Measurements from ENCODE around the gene BBS10.

Gene BBS10

DNA sequence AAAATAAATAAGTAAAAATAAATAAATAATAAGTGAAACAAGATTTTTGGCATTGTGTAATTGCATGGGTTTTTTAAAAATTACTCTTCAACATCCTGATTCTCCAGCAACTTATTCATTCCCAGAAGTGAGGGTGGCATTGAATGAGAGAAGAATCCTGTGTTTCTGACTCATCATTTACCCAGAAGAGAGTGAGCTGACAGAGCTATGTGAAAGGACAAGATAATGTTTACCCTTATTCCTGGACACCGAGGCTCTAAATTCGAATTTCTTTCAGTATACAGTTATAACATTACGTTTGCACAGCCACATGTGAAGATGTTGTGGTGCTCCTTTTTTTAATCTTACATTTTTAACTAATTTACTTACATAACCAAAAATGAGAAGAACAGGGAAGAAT, 36.4 kb downstream of the BBS10 start:
- no peak overlapping the region for H3K4me3 ChIP-seq (ENCODE audit: low read length in 2 of 2)
- H3K27me3 ChIP-seq (ENCODE audit: control insufficient read depth in 2 of 2, insufficient read depth in 2 of 2, low read length in 2 of 2), result peaks cover 3 to 5% of the 10 kb centered on the region in 2 donors
- H3K9ac ChIP-seq (ENCODE audit: low read depth in 1 of 2, low read length in 2 of 2), result no peak overlapping the region
- no peaks in the 10 kb centered on the region for H3K4me1 ChIP-seq (ENCODE audit: control insufficient read depth in 2 of 2, insufficient read depth in 2 of 2, low read length in 2 of 2)
- H3K36me3 ChIP-seq (ENCODE audit: control insufficient read depth in 2 of 2, insufficient read depth in 2 of 2, low read length in 2 of 2), result no peaks in the 10 kb centered on the region
- no peaks in the 10 kb centered on the region for H3K9me3 ChIP-seq (ENCODE audit: control insufficient read depth in 2 of 2, low read length in 2 of 2)
- H3K27ac ChIP-seq (ENCODE audit: low read depth in 2 of 2, low read length in 2 of 2), result no peak overlapping the region

DNA sequence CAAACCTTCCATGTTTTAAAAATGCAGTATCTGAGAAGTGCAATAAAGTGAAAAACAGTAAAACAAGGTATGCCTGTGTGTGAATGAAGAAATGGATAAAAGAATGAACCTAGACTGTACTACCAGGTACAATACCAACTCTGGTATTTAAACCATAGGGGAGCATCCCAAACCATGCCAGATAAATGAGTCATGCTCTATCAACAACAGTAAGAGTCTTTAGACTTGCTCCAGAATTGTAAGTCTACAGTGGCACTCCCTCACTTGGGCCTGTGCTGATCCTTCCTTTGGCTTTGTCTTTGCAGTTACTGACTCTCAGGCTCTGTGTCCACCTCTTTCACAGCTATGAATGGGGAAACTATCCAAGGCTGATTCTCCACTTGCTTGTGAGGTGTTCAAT, 38.1 kb downstream of the BBS10 start:
- Histone ChIP-seq H3K27ac (ENCODE audit: low read depth in 2 of 2, low read length in 2 of 2) (no peak overlapping the region), H3K4me1 (ENCODE audit: control insufficient read depth in 2 of 2, insufficient read depth in 2 of 2, low read length in 2 of 2) (no peaks in the 10 kb centered on the region), H3K4me3 (ENCODE audit: low read length in 2 of 2) (no peak overlapping the region), H3K9me3 (ENCODE audit: control insufficient read depth in 2 of 2, low read length in 2 of 2) (no peaks in the 10 kb centered on the region), H3K36me3 (ENCODE audit: control insufficient read depth in 2 of 2, insufficient read depth in 2 of 2, low read length in 2 of 2) (no peaks in the 10 kb centered on the region), H3K9ac (ENCODE audit: low read depth in 1 of 2, low read length in 2 of 2) (no peak overlapping the region), H3K27me3 (ENCODE audit: control insufficient read depth in 2 of 2, insufficient read depth in 2 of 2, low read length in 2 of 2) (peaks cover 3 to 5% of the 10 kb centered on the region in 2 donors)

DNA sequence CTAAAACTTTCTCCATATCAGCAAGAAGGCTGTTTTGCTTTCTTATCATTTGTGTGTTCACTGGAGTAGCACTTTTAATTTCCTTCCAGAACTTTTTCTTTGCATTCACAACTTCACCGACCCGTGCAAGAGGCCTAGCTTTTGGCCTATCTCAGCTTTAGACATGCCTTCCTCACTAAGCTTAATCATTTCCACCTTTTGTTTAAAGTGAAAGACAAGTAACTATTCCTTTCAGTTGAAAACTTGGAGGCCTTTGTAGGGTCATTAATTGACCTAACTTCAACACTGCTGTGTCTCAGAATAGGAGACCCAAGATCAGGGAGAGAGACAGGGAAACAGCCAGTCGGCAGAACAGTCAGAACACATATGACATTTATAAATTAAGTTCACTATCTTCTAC, 39.3 kb downstream of the BBS10 start:
- no peaks in the 10 kb centered on the region for H3K9me3 ChIP-seq (ENCODE audit: control insufficient read depth in 2 of 2, low read length in 2 of 2)
- H3K9ac ChIP-seq (ENCODE audit: low read depth in 1 of 2, low read length in 2 of 2), result no peak overlapping the region
- no peaks in the 10 kb centered on the region for H3K4me1 ChIP-seq (ENCODE audit: control insufficient read depth in 2 of 2, insufficient read depth in 2 of 2, low read length in 2 of 2)
- H3K36me3 ChIP-seq (ENCODE audit: control insufficient read depth in 2 of 2, insufficient read depth in 2 of 2, low read length in 2 of 2), result no peaks in the 10 kb centered on the region
- H3K27me3 ChIP-seq (ENCODE audit: control insufficient read depth in 2 of 2, insufficient read depth in 2 of 2, low read length in 2 of 2), result peaks cover 3 to 5% of the 10 kb centered on the region in 2 donors
- no peak overlapping the region for H3K4me3 ChIP-seq (ENCODE audit: low read length in 2 of 2)
- H3K27ac ChIP-seq (ENCODE audit: low read depth in 2 of 2, low read length in 2 of 2), result no peak overlapping the region

DNA sequence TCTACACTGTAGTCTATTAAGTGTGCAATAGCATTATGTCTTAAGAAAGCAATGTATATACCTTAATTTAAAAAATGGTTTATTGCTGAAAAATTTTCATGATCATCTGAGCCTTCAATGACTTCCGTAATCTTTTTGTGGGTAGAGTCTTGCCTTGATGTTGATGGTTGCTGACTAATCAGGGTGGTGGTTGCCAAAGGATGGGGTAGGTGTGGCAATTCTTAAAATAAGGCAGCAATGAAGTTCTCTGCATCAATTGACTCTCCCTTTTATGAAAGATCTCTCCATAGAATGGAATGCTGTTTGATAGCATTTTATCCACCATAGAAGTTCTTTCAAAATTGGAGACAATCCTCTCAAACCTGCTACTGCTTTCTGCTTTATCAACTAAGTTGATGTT, 41.1 kb downstream of the BBS10 start:
- Histone ChIP-seq H3K27ac (ENCODE audit: low read depth in 2 of 2, low read length in 2 of 2) (no peak overlapping the region), H3K4me1 (ENCODE audit: control insufficient read depth in 2 of 2, insufficient read depth in 2 of 2, low read length in 2 of 2) (no peaks in the 10 kb centered on the region)

DNA sequence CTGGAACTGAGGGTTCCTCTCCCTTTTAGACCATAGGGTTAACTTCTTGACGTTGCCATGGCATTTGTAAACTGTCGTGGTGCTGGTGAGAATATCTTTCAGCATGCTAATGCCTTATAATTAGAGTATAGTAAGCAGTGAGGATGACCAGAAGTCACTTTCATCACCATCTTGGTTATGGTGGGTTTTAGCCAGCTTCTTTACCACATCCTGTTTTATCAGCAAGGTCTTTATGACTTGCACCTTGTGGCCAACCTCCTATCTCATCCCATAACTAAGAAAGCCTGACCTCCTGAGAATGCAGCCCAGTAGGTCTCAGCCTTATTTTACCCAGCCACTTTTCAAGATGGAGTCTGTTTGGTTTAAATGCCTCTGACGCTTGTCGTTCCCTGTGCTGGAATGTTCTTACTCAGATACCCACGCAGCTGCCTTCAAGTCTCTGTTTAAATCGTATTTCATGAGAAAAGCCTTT, 44.2 kb downstream of the BBS10 start:
- H3K36me3 ChIP-seq (ENCODE audit: control insufficient read depth in 2 of 2, insufficient read depth in 2 of 2, low read length in 2 of 2), result no peaks in the 10 kb centered on the region
- H3K4me3 ChIP-seq (ENCODE audit: low read length in 2 of 2), result no peak overlapping the region
- no peaks in the 10 kb centered on the region for H3K9me3 ChIP-seq (ENCODE audit: control insufficient read depth in 2 of 2, low read length in 2 of 2)
- H3K9ac ChIP-seq (ENCODE audit: low read depth in 1 of 2, low read length in 2 of 2), result no peak overlapping the region
- no peak overlapping the region for H3K27ac ChIP-seq (ENCODE audit: low read depth in 2 of 2, low read length in 2 of 2)
- H3K27me3 ChIP-seq (ENCODE audit: control insufficient read depth in 2 of 2, insufficient read depth in 2 of 2, low read length in 2 of 2), result peaks cover 0 to 2% of the 10 kb centered on the region in 2 donors
- H3K4me1 ChIP-seq (ENCODE audit: control insufficient read depth in 2 of 2, insufficient read depth in 2 of 2, low read length in 2 of 2), result no peaks in the 10 kb centered on the region

More for the DNA sequence above, 41.1 kb downstream of the BBS10 start:
- Histone ChIP-seq H3K9me3 (ENCODE audit: control insufficient read depth in 2 of 2, low read length in 2 of 2) (no peaks in the 10 kb centered on the region), H3K36me3 (ENCODE audit: control insufficient read depth in 2 of 2, insufficient read depth in 2 of 2, low read length in 2 of 2) (no peaks in the 10 kb centered on the region), H3K9ac (ENCODE audit: low read depth in 1 of 2, low read length in 2 of 2) (no peak overlapping the region), H3K4me3 (ENCODE audit: low read length in 2 of 2) (no peak overlapping the region), H3K27me3 (ENCODE audit: control insufficient read depth in 2 of 2, insufficient read depth in 2 of 2, low read length in 2 of 2) (peaks cover 0 to 2% of the 10 kb centered on the region in 2 donors)

DNA sequence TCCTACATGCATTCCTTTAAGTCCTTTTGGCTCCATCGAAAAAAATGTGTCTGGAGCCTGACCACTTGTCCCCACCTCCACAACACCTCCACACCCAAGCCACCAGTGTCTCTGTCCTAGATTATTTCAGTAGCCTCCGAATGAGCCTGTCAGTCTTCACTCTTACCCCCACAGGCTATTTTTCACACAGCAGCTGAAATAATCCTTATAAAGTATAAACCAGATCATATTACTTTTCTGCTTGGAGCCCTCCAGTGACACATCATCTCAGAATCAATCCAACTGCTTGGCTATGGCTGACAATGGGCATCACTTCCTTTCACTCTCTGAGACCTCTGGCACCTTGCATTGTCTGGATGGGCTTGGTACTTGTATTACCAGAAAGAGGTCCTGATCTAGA, 44.9 kb downstream of the BBS10 start:
- H3K27ac ChIP-seq (ENCODE audit: low read depth in 2 of 2, low read length in 2 of 2), result no peak overlapping the region
- no peaks in the 10 kb centered on the region for H3K9me3 ChIP-seq (ENCODE audit: control insufficient read depth in 2 of 2, low read length in 2 of 2)
- peaks cover 0 to 2% of the 10 kb centered on the region in 2 donors for H3K27me3 ChIP-seq (ENCODE audit: control insufficient read depth in 2 of 2, insufficient read depth in 2 of 2, low read length in 2 of 2)
- no peaks in the 10 kb centered on the region for H3K4me1 ChIP-seq (ENCODE audit: control insufficient read depth in 2 of 2, insufficient read depth in 2 of 2, low read length in 2 of 2)
- H3K36me3 ChIP-seq (ENCODE audit: control insufficient read depth in 2 of 2, insufficient read depth in 2 of 2, low read length in 2 of 2), result no peaks in the 10 kb centered on the region
- H3K4me3 ChIP-seq (ENCODE audit: low read length in 2 of 2), result no peak overlapping the region
- no peak overlapping the region for H3K9ac ChIP-seq (ENCODE audit: low read depth in 1 of 2, low read length in 2 of 2)

DNA sequence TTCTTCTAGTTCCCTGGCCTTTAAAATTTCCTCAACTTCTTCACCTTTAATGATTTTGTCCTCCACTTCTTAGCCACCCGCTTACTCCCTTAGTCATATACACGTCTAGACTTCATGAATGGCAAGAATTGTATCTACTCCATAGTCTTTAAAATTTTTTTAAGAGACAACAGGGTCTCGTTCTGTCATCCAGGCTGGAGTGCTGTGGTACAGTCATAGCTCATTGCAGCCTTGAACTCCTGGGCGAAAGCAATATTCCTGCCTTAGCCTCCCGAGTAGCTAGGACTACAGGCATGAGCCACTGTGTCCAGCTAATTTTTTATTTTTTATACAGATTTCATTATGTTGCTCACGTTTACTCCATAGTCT, 47.9 kb downstream of the BBS10 start:
- peaks cover 0 to 2% of the 10 kb centered on the region in 2 donors for H3K27me3 ChIP-seq (ENCODE audit: control insufficient read depth in 2 of 2, insufficient read depth in 2 of 2, low read length in 2 of 2)
- H3K9me3 ChIP-seq (ENCODE audit: control insufficient read depth in 2 of 2, low read length in 2 of 2), result no peaks in the 10 kb centered on the region
- no peak overlapping the region for H3K9ac ChIP-seq (ENCODE audit: low read depth in 1 of 2, low read length in 2 of 2)
- H3K27ac ChIP-seq (ENCODE audit: low read depth in 2 of 2, low read length in 2 of 2), result no peak overlapping the region
- no peak overlapping the region for H3K4me3 ChIP-seq (ENCODE audit: low read length in 2 of 2)
- H3K36me3 ChIP-seq (ENCODE audit: control insufficient read depth in 2 of 2, insufficient read depth in 2 of 2, low read length in 2 of 2), result no peaks in the 10 kb centered on the region
- no peaks in the 10 kb centered on the region for H3K4me1 ChIP-seq (ENCODE audit: control insufficient read depth in 2 of 2, insufficient read depth in 2 of 2, low read length in 2 of 2)

DNA sequence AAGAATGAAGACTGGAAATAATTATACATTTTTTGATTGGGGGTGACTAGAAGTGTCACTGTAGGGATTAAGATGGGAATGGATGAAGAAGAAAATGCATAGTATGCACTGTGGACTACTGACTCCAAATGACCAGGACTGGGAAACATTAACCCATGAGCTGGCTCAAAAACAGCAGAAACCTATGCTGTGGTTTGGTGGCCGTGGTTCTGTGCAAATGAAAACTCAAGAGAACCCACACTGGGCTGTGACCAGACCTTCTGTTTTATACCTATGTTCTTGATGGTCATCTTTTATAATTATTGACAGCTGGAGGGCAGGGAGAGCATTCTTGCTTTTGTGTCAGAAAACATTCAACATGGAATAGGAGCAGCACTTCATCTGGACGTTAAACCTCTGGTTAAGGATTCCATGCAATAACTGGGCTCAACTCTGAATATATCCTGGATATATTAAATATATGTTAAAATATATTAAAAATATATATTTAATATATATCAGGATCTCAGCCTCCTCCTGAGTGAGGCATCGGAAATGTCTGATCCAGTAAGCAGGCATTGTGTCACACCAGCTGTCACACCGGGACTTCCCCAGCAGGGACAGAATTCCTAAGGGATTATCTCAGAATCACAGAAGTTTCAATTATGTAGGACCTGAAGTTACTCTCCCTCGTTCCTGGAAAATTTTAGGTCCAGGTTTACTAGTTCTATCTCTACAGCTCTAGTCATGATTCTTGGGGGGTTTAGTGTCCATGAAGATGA, 48.5 kb downstream of the BBS10 start:
- Histone ChIP-seq H3K36me3 (ENCODE audit: control insufficient read depth in 2 of 2, insufficient read depth in 2 of 2, low read length in 2 of 2) (no peaks in the 10 kb centered on the region), H3K27ac (ENCODE audit: low read depth in 2 of 2, low read length in 2 of 2) (no peak overlapping the region), H3K4me3 (ENCODE audit: low read length in 2 of 2) (no peak overlapping the region)

More for the DNA sequence above, 48.5 kb downstream of the BBS10 start:
- Histone ChIP-seq H3K4me1 (ENCODE audit: control insufficient read depth in 2 of 2, insufficient read depth in 2 of 2, low read length in 2 of 2) (no peaks in the 10 kb centered on the region), H3K9me3 (ENCODE audit: control insufficient read depth in 2 of 2, low read length in 2 of 2) (no peaks in the 10 kb centered on the region), H3K27me3 (ENCODE audit: control insufficient read depth in 2 of 2, insufficient read depth in 2 of 2, low read length in 2 of 2) (peaks cover 0 to 2% of the 10 kb centered on the region in 2 donors), H3K9ac (ENCODE audit: low read depth in 1 of 2, low read length in 2 of 2) (no peak overlapping the region)
